Fibroblast of lung (primary cell): ENCODE results near the gene CTTNBP2NL.

Source experiments
- CTCF ChIP-seq, 2 donors: IDR thresholded peaks in 1 of 2; conservative IDR thresholded peaks in 1 of 2; 1 replicate in 1 of 2; 2 replicates in 1 of 2; pipeline ENCODE4 v1.5.1; 2011 to 2012; ENCODE audit warnings: low read length in 2 of 2, control low read depth in 1 of 2, inconsistent platforms in 1 of 2, low read depth in 1 of 2, mild to moderate bottlenecking in 1 of 2
- EZH2 ChIP-seq: IDR thresholded peaks from 2 replicates; pipeline ENCODE4 v1.5.1; 2012; ENCODE audit warnings: low read length, control low read depth, mild to moderate bottlenecking; ENCODE audit errors: missing control alignments

DNA sequence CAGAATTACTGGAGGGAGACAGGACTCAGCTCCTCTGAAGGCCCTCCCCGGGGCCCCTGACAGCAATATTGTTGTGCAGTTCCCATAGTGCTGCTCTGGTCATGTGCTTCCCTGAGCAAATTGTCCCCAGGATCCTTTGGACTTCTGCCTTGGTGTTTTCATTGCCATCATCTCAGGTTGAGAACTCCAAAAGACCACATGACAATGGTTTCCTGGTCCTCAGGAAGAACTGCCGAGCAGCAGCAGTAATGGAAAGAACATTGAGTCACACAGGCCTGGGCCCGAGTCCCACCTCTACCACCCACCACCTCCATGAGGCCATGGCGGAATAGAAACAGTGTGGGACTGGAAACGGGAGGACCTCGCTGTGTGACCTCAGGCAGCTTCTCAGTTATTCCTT lies 6.3 kb upstream of the CTTNBP2NL start:
- TF ChIP-seq EZH2 (no peak), CTCF (conservative IDR thresholded peaks at IDR 0.05 in 1 of 2, IDR thresholded peaks at IDR 0.05 in 1 of 2; ENCODE audit: low read depth in 1 of 2, low read length in 2 of 2) (no peak)
